ENCODE measurements around the gene NUP50. TPM values are rescaled to one million over a fixed set of nuclear protein-coding genes. Genes with fewer than 3 reads are reported as not detected.

Gene NUP50
- total RNA-seq, 1 donor from 2014 or later = 79.0 TPM

GRCh38 chr22:45230026-45230721 is 66.4 kb downstream of the NUP50 start:
- Mint-ChIP-seq H3K27me3 (ENCODE audit: unreplicated experiment) (peaks cover 10% of the 10 kb centered on the region), H3K36me3 (ENCODE audit: unreplicated experiment) (no peaks in the 10 kb centered on the region), H3K27ac (ENCODE audit: unreplicated experiment) (no peak overlapping the region), H3K9me3 (ENCODE audit: unreplicated experiment) (peaks cover 6% of the 10 kb centered on the region), H3K4me1 (ENCODE audit: low read depth, unreplicated experiment) (peaks cover 27% of the 10 kb centered on the region), H3K4me3 (ENCODE audit: unreplicated experiment) (no peak overlapping the region)
- no peak for DNase-seq
- TF ChIP-seq CTCF (IDR thresholded peaks at IDR 0.05; ENCODE audit: partially characterized antibody, unreplicated experiment) = no peak

- Mint-ChIP-seq H3K27ac (ENCODE audit: unreplicated experiment) (no peak overlapping the region), H3K9me3 (ENCODE audit: unreplicated experiment) (peaks cover 3% of the 10 kb centered on the region), H3K4me1 (ENCODE audit: low read depth, unreplicated experiment) (peaks cover 25% of the 10 kb centered on the region), H3K4me3 (ENCODE audit: unreplicated experiment) (no peak overlapping the region), H3K36me3 (ENCODE audit: unreplicated experiment) (no peaks in the 10 kb centered on the region), H3K27me3 (ENCODE audit: unreplicated experiment) (peaks cover 10% of the 10 kb centered on the region)
- DNase-seq = no peak
- TF ChIP-seq CTCF (IDR thresholded peaks at IDR 0.05; ENCODE audit: partially characterized antibody, unreplicated experiment) = no peak
These were observed 67.6 kb downstream of the NUP50 start for GRCh38 chr22:45231293-45231692.

GRCh38 chr22:45233386-45233785 is 69.7 kb downstream of the NUP50 start:
- TF ChIP-seq CTCF (IDR thresholded peaks at IDR 0.05; ENCODE audit: partially characterized antibody, unreplicated experiment) = no peak

GRCh38 chr22:45233827-45234226 is 70.1 kb downstream of the NUP50 start:
- Mint-ChIP-seq H3K36me3 (ENCODE audit: unreplicated experiment) (peaks cover 8% of the 10 kb centered on the region), H3K9me3 (ENCODE audit: unreplicated experiment) (peaks cover 2% of the 10 kb centered on the region), H3K27ac (ENCODE audit: unreplicated experiment) (no peak overlapping the region), H3K4me3 (ENCODE audit: unreplicated experiment) (no peak overlapping the region), H3K4me1 (ENCODE audit: low read depth, unreplicated experiment) (peaks cover 18% of the 10 kb centered on the region), H3K27me3 (ENCODE audit: unreplicated experiment) (peaks cover 10% of the 10 kb centered on the region)
- no peak for DNase-seq
- no peak for TF ChIP-seq CTCF (IDR thresholded peaks at IDR 0.05; ENCODE audit: partially characterized antibody, unreplicated experiment)

More at GRCh38 chr22:45233386-45233785, 69.7 kb downstream of the NUP50 start:
- Mint-ChIP-seq H3K4me3 (ENCODE audit: unreplicated experiment) (no peak overlapping the region), H3K9me3 (ENCODE audit: unreplicated experiment) (peaks cover 2% of the 10 kb centered on the region), H3K27me3 (ENCODE audit: unreplicated experiment) (peaks cover 8% of the 10 kb centered on the region), H3K27ac (ENCODE audit: unreplicated experiment) (no peak overlapping the region), H3K36me3 (ENCODE audit: unreplicated experiment) (peaks cover 3% of the 10 kb centered on the region), H3K4me1 (ENCODE audit: low read depth, unreplicated experiment) (peaks cover 16% of the 10 kb centered on the region)
- DNase-seq = no peak

- no peak for DNase-seq
These were observed 71.5 kb downstream of the NUP50 start for GRCh38 chr22:45235101-45235777.

More at GRCh38 chr22:45235101-45235777, 71.5 kb downstream of the NUP50 start:
- Mint-ChIP-seq H3K27ac (ENCODE audit: unreplicated experiment) (no peak overlapping the region), H3K36me3 (ENCODE audit: unreplicated experiment) (peaks cover 9% of the 10 kb centered on the region), H3K9me3 (ENCODE audit: unreplicated experiment) (peaks cover 8% of the 10 kb centered on the region), H3K4me3 (ENCODE audit: unreplicated experiment) (no peak overlapping the region), H3K27me3 (ENCODE audit: unreplicated experiment) (peaks cover 7% of the 10 kb centered on the region), H3K4me1 (ENCODE audit: low read depth, unreplicated experiment) (peaks cover 16% of the 10 kb centered on the region)
- TF ChIP-seq CTCF (IDR thresholded peaks at IDR 0.05; ENCODE audit: partially characterized antibody, unreplicated experiment) = no peak
